Measurements from ENCODE around the gene CDH4.

The CDH4 gene

DNA sequence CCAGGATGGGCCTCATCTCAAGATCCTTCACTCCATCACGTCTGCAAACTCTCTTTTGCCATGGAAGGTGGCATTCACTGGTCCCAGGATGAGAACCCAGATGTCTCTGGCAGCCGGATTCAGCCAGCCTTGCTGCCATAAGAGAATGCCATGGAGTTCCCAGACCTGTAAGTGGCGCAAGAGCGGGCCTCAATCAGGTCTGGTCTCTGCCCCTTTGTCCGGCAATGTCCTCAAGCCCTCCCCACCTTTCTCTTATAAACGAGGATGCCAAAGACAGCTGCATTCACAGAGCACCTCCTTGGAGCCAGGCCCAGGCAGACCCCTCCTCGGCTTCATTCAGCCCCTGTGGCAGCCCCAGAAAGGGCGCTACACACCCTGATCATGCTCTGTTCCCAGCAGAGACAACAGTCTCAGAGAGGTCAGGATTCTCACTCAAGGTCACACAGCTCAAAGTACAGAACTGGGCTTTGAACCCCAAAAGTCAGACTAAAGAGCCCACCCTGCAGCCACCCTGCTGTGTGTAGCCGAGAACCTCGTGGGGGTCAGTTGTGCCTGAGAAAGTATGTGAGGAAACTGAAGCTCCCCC, 549.9 kb downstream of the CDH4 start:
- H3K27me3 ChIP-seq (ENCODE audit: low read length), result no peaks in the 10 kb centered on the region
- H3K36me3 ChIP-seq (ENCODE audit: low read length), result no peaks in the 10 kb centered on the region
- H3K9me3 ChIP-seq (ENCODE audit: insufficient read depth, low read length), result no peaks in the 10 kb centered on the region
- no peak overlapping the region for H3K9ac ChIP-seq (ENCODE audit: low read length)
- no peaks in the 10 kb centered on the region for H3F3A ChIP-seq (ENCODE audit: insufficient read depth)
- TF ChIP-seq EZH2phosphoT487 (conservative IDR thresholded peaks at IDR 0.05; ENCODE audit: low read length), result no peak
- TF ChIP-seq, protein P1, sequence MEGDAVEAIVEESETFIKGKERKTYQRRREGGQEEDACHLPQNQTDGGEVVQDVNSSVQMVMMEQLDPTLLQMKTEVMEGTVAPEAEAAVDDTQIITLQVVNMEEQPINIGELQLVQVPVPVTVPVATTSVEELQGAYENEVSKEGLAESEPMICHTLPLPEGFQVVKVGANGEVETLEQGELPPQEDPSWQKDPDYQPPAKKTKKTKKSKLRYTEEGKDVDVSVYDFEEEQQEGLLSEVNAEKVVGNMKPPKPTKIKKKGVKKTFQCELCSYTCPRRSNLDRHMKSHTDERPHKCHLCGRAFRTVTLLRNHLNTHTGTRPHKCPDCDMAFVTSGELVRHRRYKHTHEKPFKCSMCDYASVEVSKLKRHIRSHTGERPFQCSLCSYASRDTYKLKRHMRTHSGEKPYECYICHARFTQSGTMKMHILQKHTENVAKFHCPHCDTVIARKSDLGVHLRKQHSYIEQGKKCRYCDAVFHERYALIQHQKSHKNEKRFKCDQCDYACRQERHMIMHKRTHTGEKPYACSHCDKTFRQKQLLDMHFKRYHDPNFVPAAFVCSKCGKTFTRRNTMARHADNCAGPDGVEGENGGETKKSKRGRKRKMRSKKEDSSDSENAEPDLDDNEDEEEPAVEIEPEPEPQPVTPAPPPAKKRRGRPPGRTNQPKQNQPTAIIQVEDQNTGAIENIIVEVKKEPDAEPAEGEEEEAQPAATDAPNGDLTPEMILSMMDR (IDR thresholded peaks at IDR 0.05; ENCODE audit: insufficient read depth, low read length, poor library complexity, severe bottlenecking), result no peak
- no peak overlapping the region for H3K4me3 ChIP-seq (ENCODE audit: insufficient read depth, low read length, poor library complexity, severe bottlenecking)
- H3K79me2 ChIP-seq (ENCODE audit: insufficient read depth, low read length), result no peaks in the 10 kb centered on the region
- H4K20me1 ChIP-seq (ENCODE audit: low read depth, low read length), result no peaks in the 10 kb centered on the region
- H3K4me2 ChIP-seq (ENCODE audit: low read depth, low read length, poor library complexity, severe bottlenecking), result no peak overlapping the region
- H2AFZ ChIP-seq (ENCODE audit: low read depth, low read length, severe bottlenecking), result no peak overlapping the region
- H3K9me2 ChIP-seq (replicated peaks; ENCODE audit: insufficient read depth, low read length), result no peaks in the 10 kb centered on the region
- no peak overlapping the region for H3K27ac ChIP-seq (ENCODE audit: low read depth, low read length)

DNA sequence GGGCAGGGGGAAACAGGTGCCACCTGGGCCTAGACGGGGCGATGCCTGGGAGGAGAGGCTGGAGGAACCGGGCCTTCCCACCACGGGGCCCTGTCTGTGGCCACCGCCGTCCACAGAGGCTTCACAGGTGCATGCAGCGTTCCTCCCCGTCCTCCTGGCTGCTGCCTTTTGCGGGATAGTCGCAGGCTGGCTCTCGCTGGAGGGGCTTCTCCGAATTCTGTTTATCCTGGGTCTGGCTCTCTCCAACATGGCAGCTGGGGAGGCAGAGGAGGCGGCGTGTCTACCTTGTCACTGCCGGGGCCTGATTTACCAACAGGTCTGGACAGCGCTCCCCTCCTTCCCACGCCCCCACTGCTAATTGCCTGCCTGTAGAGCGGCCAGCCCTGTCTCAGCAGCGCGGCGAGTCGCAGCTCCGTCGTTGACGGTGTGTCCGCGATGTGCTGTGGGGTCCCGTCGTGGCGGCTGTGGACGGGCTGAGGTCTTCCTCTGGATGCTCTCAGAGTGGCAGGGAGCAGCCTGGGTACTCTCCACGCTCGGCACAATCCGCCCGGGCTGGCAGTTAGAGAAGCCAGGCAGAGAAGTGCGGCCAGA, 550.8 kb downstream of the CDH4 start:
- H3K4me2 ChIP-seq (ENCODE audit: low read depth, low read length, poor library complexity, severe bottlenecking), result no peak overlapping the region
- H3F3A ChIP-seq (ENCODE audit: insufficient read depth), result no peaks in the 10 kb centered on the region
- H3K27ac ChIP-seq (ENCODE audit: low read depth, low read length), result no peak overlapping the region
- no peaks in the 10 kb centered on the region for H3K27me3 ChIP-seq (ENCODE audit: low read length)
- no peaks in the 10 kb centered on the region for H4K20me1 ChIP-seq (ENCODE audit: low read depth, low read length)
- H3K4me3 ChIP-seq (ENCODE audit: insufficient read depth, low read length, poor library complexity, severe bottlenecking), result no peak overlapping the region
- no peaks in the 10 kb centered on the region for H3K36me3 ChIP-seq (ENCODE audit: low read length)
- no peaks in the 10 kb centered on the region for H3K79me2 ChIP-seq (ENCODE audit: insufficient read depth, low read length)
- H3K9me2 ChIP-seq (replicated peaks; ENCODE audit: insufficient read depth, low read length), result no peaks in the 10 kb centered on the region
- H3K9me3 ChIP-seq (ENCODE audit: insufficient read depth, low read length), result no peaks in the 10 kb centered on the region
- TF ChIP-seq, protein P1 (IDR thresholded peaks at IDR 0.05; ENCODE audit: insufficient read depth, low read length, poor library complexity, severe bottlenecking), result no peak
- no peak overlapping the region for H3K9ac ChIP-seq (ENCODE audit: low read length)
- no peak overlapping the region for H2AFZ ChIP-seq (ENCODE audit: low read depth, low read length, severe bottlenecking)

DNA sequence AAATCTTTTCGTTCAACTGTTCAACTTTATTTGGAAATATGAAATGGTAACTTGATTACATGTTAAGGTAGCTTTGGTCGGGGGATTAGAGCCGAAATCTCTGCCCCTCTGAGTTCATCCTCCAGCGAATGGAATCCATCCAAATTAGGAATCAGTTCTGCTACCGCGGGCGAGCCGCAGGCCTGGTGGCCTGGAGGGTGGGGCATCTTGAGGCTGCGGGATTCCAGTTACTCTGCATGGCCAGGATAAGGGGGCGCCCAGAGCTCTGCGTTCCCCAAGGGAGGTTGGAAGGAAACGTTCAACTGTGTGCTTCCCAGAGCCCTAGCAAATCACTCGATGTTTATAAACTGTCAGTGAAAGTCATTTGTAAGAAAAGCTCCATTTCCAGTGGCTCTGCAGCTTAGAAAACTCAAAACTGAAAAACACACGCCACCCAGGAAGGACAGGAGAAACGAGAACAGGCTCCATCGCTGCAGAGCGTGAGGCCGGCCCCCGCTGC, 551.4 kb downstream of the CDH4 start:
- no peak overlapping the region for H2AFZ ChIP-seq (ENCODE audit: low read depth, low read length, severe bottlenecking)
- TF ChIP-seq, protein P1 (IDR thresholded peaks at IDR 0.05; ENCODE audit: insufficient read depth, low read length, poor library complexity, severe bottlenecking), result no peak
- TF ChIP-seq EZH2phosphoT487 (conservative IDR thresholded peaks at IDR 0.05; ENCODE audit: low read length), result no peak
- H3K4me2 ChIP-seq (ENCODE audit: low read depth, low read length, poor library complexity, severe bottlenecking), result no peak overlapping the region
- H3K4me3 ChIP-seq (ENCODE audit: insufficient read depth, low read length, poor library complexity, severe bottlenecking), result no peak overlapping the region
- H3K79me2 ChIP-seq (ENCODE audit: insufficient read depth, low read length), result no peaks in the 10 kb centered on the region
- no peaks in the 10 kb centered on the region for H3K36me3 ChIP-seq (ENCODE audit: low read length)
- H3K9me2 ChIP-seq (replicated peaks; ENCODE audit: insufficient read depth, low read length), result no peaks in the 10 kb centered on the region
- no peak overlapping the region for H3K27ac ChIP-seq (ENCODE audit: low read depth, low read length)
- no peaks in the 10 kb centered on the region for H3F3A ChIP-seq (ENCODE audit: insufficient read depth)
- H3K9ac ChIP-seq (ENCODE audit: low read length), result no peak overlapping the region
- no peaks in the 10 kb centered on the region for H3K27me3 ChIP-seq (ENCODE audit: low read length)
- H4K20me1 ChIP-seq (ENCODE audit: low read depth, low read length), result no peaks in the 10 kb centered on the region
- H3K9me3 ChIP-seq (ENCODE audit: insufficient read depth, low read length), result no peaks in the 10 kb centered on the region
